ENCODE data around the gene HJURP.

Gene HJURP

GRCh38 chr2:233847248-233847898, 7.0 kb downstream of the HJURP start:
- DNase-seq (ENCODE audit: low spot score), result no peak

DNA sequence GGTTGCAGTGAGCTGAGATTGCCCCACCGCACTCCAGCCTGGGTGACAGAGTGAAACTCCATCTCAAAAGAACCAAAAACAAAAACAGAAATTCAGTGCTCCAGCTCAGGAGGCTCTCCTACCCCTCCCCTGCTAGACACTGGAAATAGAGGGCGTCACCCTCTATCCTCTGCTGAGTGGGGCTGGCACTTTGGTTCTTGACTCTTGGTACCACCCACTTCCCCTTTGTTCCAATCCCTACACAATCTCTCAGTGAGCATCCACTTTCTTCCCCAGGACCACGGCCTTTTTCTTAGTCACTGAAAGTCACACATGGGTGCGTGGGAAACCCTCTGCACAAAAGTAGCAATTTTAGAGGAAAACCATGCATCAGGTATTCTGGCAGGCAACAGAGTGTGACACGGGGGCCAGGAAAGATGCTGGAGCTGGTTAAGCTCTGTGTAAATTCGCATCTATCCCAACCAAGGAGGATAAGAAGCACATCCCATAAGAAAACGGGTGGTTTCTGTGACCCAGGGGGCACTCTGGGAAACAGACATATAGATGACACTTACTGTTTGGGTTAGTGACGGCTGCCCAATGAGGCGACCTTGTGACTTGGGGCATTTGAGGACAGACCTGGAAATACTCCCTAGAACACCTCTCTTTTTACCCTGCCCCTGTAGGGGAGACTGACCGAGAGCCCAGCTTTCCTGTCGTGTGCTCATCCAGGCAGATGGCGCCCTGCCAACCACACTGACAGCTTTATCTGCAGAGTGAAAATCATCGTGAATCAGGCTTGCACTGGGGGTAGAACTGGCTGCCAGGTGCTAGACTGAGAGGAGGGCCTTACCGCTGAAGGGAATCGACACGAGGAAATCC, 7.7 kb downstream of the HJURP start:
- DNase-seq (ENCODE audit: low spot score), result no peak

DNA sequence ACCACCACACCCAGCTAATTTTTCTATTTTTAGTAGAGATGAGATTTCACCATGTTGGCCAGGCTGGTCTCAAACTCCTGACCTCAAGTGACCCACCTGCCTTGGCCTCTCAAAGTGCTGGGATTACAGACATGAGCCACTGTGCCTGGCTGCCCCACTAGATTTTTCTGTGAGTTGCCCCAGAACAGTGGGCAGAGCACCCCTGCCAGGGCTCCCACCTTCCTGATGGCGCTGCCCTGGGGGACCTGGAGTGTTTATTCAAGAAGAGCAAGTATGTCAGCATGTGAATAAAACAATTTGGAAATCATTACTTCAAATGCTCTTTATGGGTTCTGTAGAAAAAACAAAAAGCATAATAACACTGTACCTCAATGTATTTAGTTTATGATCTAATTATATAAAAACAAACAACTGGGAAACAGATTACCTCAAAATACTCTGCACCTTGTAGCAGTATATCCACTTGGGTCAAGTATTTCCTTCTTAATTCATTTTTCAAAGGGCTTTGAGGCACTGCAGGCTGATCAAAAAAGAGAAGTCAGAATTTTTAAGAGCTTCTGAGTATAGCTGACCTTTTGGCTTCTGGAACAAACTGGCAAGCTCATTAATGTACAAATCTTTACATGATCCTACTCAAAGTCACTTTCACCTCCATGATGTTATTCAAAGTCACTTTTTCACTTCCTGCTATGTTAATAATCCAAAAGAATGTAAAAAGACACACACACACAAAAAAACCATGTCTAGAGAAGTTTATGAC, 8.9 kb downstream of the HJURP start:
- no peak for DNase-seq (ENCODE audit: low spot score)

DNA sequence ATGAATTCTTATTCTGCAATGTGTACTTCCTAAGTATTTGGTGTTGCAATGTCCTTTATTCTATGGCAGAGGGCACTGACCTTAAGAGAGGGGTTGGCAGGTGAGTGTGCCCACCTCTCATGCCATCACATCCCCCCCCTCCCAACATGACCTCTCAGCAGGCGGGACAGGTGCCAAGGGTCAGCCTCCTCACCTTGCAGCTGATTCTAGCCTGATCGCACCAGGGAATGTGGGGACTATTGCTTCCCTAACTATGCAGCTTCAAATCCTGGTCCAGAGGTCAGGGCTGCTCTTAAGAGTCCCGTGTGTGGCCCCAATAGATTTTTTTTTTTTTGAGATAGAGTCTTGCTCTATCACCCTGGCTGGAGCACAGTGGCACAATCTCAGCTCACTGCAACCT, 9.5 kb downstream of the HJURP start:
- DNase-seq (ENCODE audit: low spot score), result no peak

GRCh38 chr2:233844064-233844807, 10.1 kb downstream of the HJURP start:
- no peak for DNase-seq (ENCODE audit: low spot score)

DNA sequence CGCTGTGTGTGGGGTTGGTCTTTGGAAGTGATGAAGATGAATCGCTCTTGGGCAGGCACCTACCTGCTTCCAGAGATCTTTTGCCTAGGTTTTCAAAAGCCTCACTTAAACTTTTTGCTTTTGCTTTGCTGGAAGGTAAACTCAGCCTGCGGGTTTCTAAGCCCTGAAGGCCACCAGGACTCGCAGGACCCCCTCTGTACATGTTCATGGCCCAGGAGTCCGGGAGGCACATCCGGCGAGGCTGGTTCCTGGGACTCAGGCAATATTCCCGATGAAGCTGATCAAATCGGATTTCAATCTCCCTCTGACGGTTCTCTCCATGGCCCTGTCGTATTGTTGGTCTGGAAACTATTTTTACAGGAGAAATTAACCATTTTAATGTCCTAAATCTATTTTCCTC, 13.2 kb downstream of the HJURP start:
- no peak for DNase-seq (ENCODE audit: low spot score)

DNA sequence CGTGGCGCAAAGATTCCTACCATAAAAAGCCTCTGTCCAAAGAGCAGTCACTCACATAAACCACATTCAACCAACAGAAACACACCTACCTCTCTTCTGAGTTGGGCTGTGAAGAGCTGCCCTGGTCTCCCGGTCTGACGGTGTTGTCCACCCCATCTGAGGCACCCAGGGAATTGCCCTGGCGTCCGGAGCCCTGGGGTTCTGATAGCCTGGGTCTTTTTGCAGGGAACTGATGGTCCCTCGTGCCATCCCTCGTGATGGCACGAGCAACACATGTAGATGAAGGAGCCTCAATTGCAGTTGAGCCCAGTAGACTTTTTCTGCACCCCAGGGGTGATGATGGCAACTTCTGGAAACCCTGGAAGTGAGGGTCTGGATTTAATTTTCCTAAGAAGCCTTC, 13.8 kb downstream of the HJURP start:
- no peak for DNase-seq (ENCODE audit: low spot score)

DNA sequence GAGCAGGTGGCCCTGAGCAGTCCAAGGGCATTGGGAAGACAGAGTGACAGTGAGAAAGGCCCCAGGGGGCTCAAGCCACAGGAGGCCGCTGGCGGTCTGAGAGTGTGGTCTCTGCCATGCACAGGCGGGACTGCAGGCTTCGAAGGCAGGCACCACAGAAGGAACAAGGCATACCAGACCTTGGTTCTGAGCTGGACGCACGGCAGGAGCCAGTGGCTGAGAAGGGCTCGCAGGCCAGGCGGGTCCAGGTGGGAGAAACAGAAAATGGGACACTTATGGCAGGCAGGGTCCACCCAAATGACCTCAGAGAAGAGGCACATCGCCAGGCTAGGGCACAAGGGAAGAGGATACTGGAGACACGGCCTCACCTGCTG, 14.9 kb downstream of the HJURP start:
- no peak for DNase-seq (ENCODE audit: low spot score)

- no peak for DNase-seq (ENCODE audit: low spot score)
Measured at GRCh38 chr2:233838726-233839446, 15.4 kb downstream of the HJURP start.

- no peak for DNase-seq (ENCODE audit: low spot score)
Measured at GRCh38 chr2:233838251-233838650, 16.1 kb downstream of the HJURP start.

- no peak for DNase-seq (ENCODE audit: low spot score)
Measured at GRCh38 chr2:233837694-233838229, 16.6 kb downstream of the HJURP start.

DNA sequence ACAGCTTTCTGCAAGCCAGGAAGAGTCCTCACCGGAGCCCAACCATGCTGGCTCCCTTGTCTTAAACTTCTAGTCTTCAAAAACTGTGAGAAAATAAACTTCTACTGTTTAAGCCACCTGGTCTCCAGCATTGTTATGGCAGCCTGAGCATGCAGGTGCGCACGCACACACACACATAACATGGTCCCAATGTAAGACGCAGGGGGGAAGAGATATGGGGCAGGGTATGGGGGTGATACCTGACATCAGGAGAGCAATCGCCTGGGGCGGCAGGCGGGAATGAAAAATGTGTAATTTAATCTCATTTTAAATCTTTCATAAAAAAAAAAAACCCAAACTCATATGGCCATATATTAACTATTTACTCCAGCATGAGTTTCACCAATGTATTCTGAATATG, 18.0 kb downstream of the HJURP start:
- DNase-seq (ENCODE audit: low spot score), result no peak

GRCh38 chr2:233835230-233836186, 18.8 kb downstream of the HJURP start:
- no peak for DNase-seq (ENCODE audit: low spot score)

DNA sequence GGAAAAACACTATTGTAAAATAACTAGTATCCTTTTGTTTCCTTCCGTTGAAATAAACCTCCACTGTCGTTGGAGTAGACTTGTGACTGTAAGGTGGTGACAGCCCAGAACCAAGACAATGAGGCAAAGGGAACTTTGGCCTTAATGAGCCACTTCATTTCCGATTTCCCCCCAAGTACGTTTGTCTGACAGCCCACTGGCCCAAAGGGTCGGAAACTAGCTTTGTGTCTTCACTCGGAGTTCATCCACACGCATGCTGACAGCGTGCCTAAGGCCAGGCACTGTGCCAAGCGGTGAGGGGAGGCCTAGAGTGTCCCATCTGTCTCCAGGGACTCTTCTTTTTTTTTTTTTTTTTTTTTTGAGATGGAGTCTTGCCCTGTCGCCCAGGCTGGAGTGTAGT, 21.0 kb downstream of the HJURP start:
- no peak for DNase-seq (ENCODE audit: low spot score)

- peak; percentile 69 for DNase-seq (ENCODE audit: low spot score)
Measured at GRCh38 chr2:233832869-233833311, 21.4 kb downstream of the HJURP start.

DNA sequence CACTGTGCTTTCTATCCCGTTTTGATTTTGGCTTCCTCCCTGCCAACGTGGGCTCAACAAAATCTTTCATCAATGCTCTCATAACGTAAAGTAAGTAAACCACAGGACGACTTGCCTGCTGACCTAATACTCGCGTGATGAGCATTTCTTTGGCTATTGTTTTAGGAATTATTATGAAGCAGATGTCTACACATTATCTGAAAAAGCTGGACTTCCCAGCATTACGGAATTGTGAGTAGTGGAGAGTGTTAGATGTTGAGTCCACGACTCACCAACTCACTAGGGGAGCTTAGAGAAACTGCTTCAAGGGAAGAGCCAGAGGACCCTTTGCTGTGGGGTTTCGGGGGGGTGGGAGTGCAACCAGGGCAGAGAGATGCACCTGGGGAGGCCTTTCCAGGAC, 21.9 kb downstream of the HJURP start:
- no peak for DNase-seq (ENCODE audit: low spot score)

GRCh38 chr2:233831861-233832260, 22.5 kb downstream of the HJURP start:
- DNase-seq (ENCODE audit: low spot score), result no peak

GRCh38 chr2:233831011-233831721, 23.2 kb downstream of the HJURP start:
- DNase-seq (ENCODE audit: low spot score), result no peak

- no peak for DNase-seq (ENCODE audit: low spot score)
Measured at GRCh38 chr2:233830111-233830802, 24.1 kb downstream of the HJURP start.

Measured in LoVo (cell line).